H1 (cell line): ENCODE results near the gene MOB3B. TPM values are rescaled to one million over a fixed set of nuclear protein-coding genes. Genes with fewer than 3 reads are reported as not detected.

ENCODE experiments used
- CTCF ChIA-PET: fragments of 300-600 bp; sonication (Branson Sonifier 250); formaldehyde crosslinking; loops from one replicate; lab custom pipeline; 2021; ENCODE audit not compliant: partially characterized antibody; lab: Charles Lee
- POLR2A ChIA-PET: fragments of 300-600 bp; sonication (Branson Sonifier 250); formaldehyde crosslinking; loops from one replicate; lab custom pipeline; 2021; ENCODE audit warnings: inconsistent platforms; ENCODE audit not compliant: partially characterized antibody; lab: Charles Lee
- DNase-seq, 2 experiments: peaks; one replicate each; pipeline versions ENCODE4 v3.0.0 to v3.0.0-alpha.2; 2010 to 2022; ENCODE audit warnings: low spot score in 2 of 2, low read depth in 1 of 2, mixed read lengths in 1 of 2
- FAIRE-seq: peaks from 2 replicates; lab custom pipeline; 2011; peaks lifted over from hg19 to GRCh38; lab: Jason Lieb, UNC
- H2AFZ ChIP-seq: 2 replicates; pipeline ENCODE4 v1.8.1; 2012; ENCODE audit warnings: low read length, inconsistent platforms
- H2AK5ac ChIP-seq: 2 replicates; pipeline ENCODE4 v1.6.1; 2013; ENCODE audit warnings: low read depth, low read length
- H2BK120ac ChIP-seq: replicated peaks from 2 replicates; pipeline ENCODE3; 2013; ENCODE audit warnings: low read depth, low read length, inconsistent platforms
- H2BK12ac ChIP-seq: 2 replicates; pipeline ENCODE4 v1.6.1; 2013; ENCODE audit warnings: low read depth, low read length
- H2BK15ac ChIP-seq: 2 replicates; pipeline ENCODE4 v1.6.1; 2013; ENCODE audit warnings: low read length
- H2BK20ac ChIP-seq: 2 replicates; pipeline ENCODE4 v1.6.1; 2013; ENCODE audit warnings: low read length
- H2BK5ac ChIP-seq: 2 replicates; pipeline ENCODE4 v1.6.1; 2013; ENCODE audit warnings: low read depth, low read length
- H3K14ac ChIP-seq: 2 replicates; pipeline ENCODE4 v1.6.1; 2013; ENCODE audit warnings: inconsistent platforms; ENCODE audit not compliant: insufficient read length
- H3K18ac ChIP-seq: 2 replicates; pipeline ENCODE4 v1.6.1; 2013; ENCODE audit warnings: low read length; ENCODE audit errors: extremely low read depth
- H3K23ac ChIP-seq: 2 replicates; pipeline ENCODE4 v1.6.1; 2013; ENCODE audit warnings: inconsistent platforms; ENCODE audit not compliant: insufficient read length
- H3K23me2 ChIP-seq: 2 replicates; pipeline ENCODE4 v1.6.1; 2013; ENCODE audit warnings: low read depth, low read length
- H3K27ac ChIP-seq: 2 replicates; pipeline ENCODE4 v1.6.1; 2011; ENCODE audit warnings: low read depth, low read length, inconsistent platforms
- H3K27me3 ChIP-seq, 4 experiments: replicated peaks in 1 of 4; 1 replicate in 1 of 4; 2 replicates in 3 of 4; pipeline versions ENCODE4 v1.6.1 to v1.8.1; 2011 to 2013; ENCODE audit warnings: low read length in 3 of 4, mild to moderate bottlenecking in 3 of 4, inconsistent platforms in 2 of 4, mixed read lengths in 2 of 4, moderate library complexity in 1 of 4; ENCODE audit not compliant: control insufficient read depth in 3 of 4, insufficient read depth in 3 of 4; ENCODE audit errors: extremely low read depth in 1 of 4
- H3K36me3 ChIP-seq, 4 experiments: 2 replicates each; pipeline versions ENCODE4 v1.6.1 to v1.8.1; 2011 to 2013; ENCODE audit warnings: mild to moderate bottlenecking in 4 of 4, low read length in 3 of 4, moderate library complexity in 2 of 4, control low read depth in 1 of 4, inconsistent platforms in 1 of 4; ENCODE audit not compliant: insufficient read depth in 4 of 4, control insufficient read depth in 2 of 4
- H3K4ac ChIP-seq: replicated peaks from 2 replicates; pipeline ENCODE3; 2013; ENCODE audit warnings: low read length, low read depth, mixed read lengths, inconsistent platforms; ENCODE audit not compliant: insufficient read length
- H3K4me1 ChIP-seq, 4 experiments: replicated peaks in 1 of 4; 1 replicate in 1 of 4; 2 replicates in 3 of 4; pipeline versions ENCODE4 v1.6.1 to v1.8.1; 2011 to 2013; ENCODE audit warnings: low read length in 3 of 4, inconsistent platforms in 2 of 4, mixed read lengths in 1 of 4; ENCODE audit not compliant: insufficient read depth in 4 of 4, control insufficient read depth in 3 of 4
- H3K4me2 ChIP-seq, 2 experiments: 2 replicates each; pipeline versions ENCODE4 v1.6.1 to v1.8.1; 2011 to 2013; ENCODE audit warnings: low read depth in 2 of 2, low read length in 2 of 2, control low read depth in 1 of 2, inconsistent platforms in 1 of 2, mild to moderate bottlenecking in 1 of 2; ENCODE audit not compliant: insufficient read depth in 1 of 2
- H3K4me3 ChIP-seq, 4 experiments: fragments of 200-600, 300-600 bp in 1 of 4; sonication (generic), shearing (Covaris generic), sonication (Bioruptor Twin) in 1 of 4; 2 replicates each; pipeline versions ENCODE4 v1.5.1 to v1.8.1; 2011 to 2016; ENCODE audit warnings: low read length in 4 of 4, low read depth in 3 of 4, control low read depth in 2 of 4, inconsistent platforms in 2 of 4, mild to moderate bottlenecking in 2 of 4, mixed read lengths in 1 of 4, moderate library complexity in 1 of 4; ENCODE audit not compliant: insufficient read depth in 2 of 4; ENCODE audit errors: extremely low read depth in 1 of 4
- H3K56ac ChIP-seq: replicated peaks from 2 replicates; pipeline ENCODE3; 2013; ENCODE audit warnings: low read depth, mild to moderate bottlenecking, mixed read lengths, low read length, inconsistent platforms; ENCODE audit not compliant: insufficient read length
- H3K79me1 ChIP-seq: 2 replicates; pipeline ENCODE4 v1.6.1; 2013; ENCODE audit warnings: low read depth, low read length, control low read depth
- H3K79me2 ChIP-seq, 2 experiments: 2 replicates each; pipeline versions ENCODE4 v1.6.1 to v1.8.1; 2012 to 2013; ENCODE audit warnings: low read length in 2 of 2, mild to moderate bottlenecking in 2 of 2, inconsistent platforms in 1 of 2; ENCODE audit not compliant: insufficient read depth in 2 of 2, control insufficient read depth in 1 of 2
- H3K9ac ChIP-seq, 4 experiments: replicated peaks in 1 of 4; 1 replicate in 1 of 4; 2 replicates in 3 of 4; pipeline versions ENCODE4 v1.6.1 to v1.8.1; 2011 to 2013; ENCODE audit warnings: low read depth in 3 of 4, low read length in 3 of 4, control low read depth in 2 of 4, mild to moderate bottlenecking in 2 of 4, moderate library complexity in 2 of 4, inconsistent platforms in 1 of 4; ENCODE audit errors: extremely low read depth in 1 of 4
- H3K9me3 ChIP-seq, 2 experiments: 2 replicates each; pipeline versions ENCODE4 v1.6.1 to v1.8.1; 2012 to 2013; ENCODE audit warnings: mild to moderate bottlenecking in 2 of 2, moderate library complexity in 2 of 2, control low read depth in 1 of 2, inconsistent platforms in 1 of 2, low read depth in 1 of 2, low read length in 1 of 2, mixed read lengths in 1 of 2; ENCODE audit not compliant: insufficient read depth in 2 of 2
- H4K20me1 ChIP-seq, 2 experiments: replicated peaks in 1 of 2; 2 replicates each; pipeline versions ENCODE3 to v1.8.1; 2011 to 2013; ENCODE audit warnings: inconsistent platforms in 2 of 2, low read length in 2 of 2, mild to moderate bottlenecking in 1 of 2; ENCODE audit not compliant: insufficient read depth in 2 of 2, control insufficient read depth in 1 of 2
- H4K5ac ChIP-seq: 2 replicates; pipeline ENCODE4 v1.6.1; 2013; ENCODE audit warnings: low read length, low read depth, mixed read lengths, inconsistent platforms; ENCODE audit not compliant: insufficient read length
- H4K8ac ChIP-seq: 2 replicates; pipeline ENCODE4 v1.8.0; 2013; ENCODE audit warnings: mild to moderate bottlenecking, moderate library complexity, low read length, inconsistent platforms; ENCODE audit not compliant: insufficient read depth; ENCODE audit errors: extremely low read depth
- H4K91ac ChIP-seq: replicated peaks from 2 replicates; pipeline ENCODE3; 2013; ENCODE audit warnings: low read length, mixed read lengths, inconsistent platforms; ENCODE audit not compliant: insufficient read length
- CREB1 ChIP-seq: IDR thresholded peaks from 2 replicates; pipeline ENCODE4 v1.6.1; 2012; ENCODE audit warnings: inconsistent platforms
- NANOG ChIP-seq: IDR thresholded peaks from 2 replicates; pipeline ENCODE4 v1.6.1; 2011; ENCODE audit warnings: low read length, low read depth, mild to moderate bottlenecking, inconsistent platforms; ENCODE audit not compliant: insufficient read depth, poor library complexity, severe bottlenecking
- RAD21 ChIP-seq, 2 experiments: IDR thresholded peaks in 1 of 2; conservative IDR thresholded peaks in 1 of 2; 2 replicates each; pipeline ENCODE4 v1.6.1; 2011; ENCODE audit warnings: low read depth in 2 of 2, low read length in 2 of 2, improper control_type of control experiment in 1 of 2, inconsistent platforms in 1 of 2, mild to moderate bottlenecking in 1 of 2, moderate library complexity in 1 of 2
- SP2 ChIP-seq: IDR thresholded peaks from 2 replicates; pipeline ENCODE4 v1.6.1; 2012; ENCODE audit warnings: mild to moderate bottlenecking, low read length, inconsistent platforms
- WGBS, 2 experiments: shearing (Covaris generic) in 1 of 2; methylation state at CpG; one replicate each; pipeline versions ENCODE4 v1.1.6 to v1.1.7; 2013 to 2015; ENCODE audit warnings: low lambda C conversion rate in 2 of 2, mixed read lengths in 2 of 2, inconsistent platforms in 1 of 2, low coverage in 1 of 2, missing lambda C conversion rate in 1 of 2; ENCODE audit not compliant: insufficient replicate concordance in 2 of 2, insufficient coverage in 1 of 2, insufficient read length in 1 of 2; ENCODE audit errors: extremely low coverage in 1 of 2, missing lambda C conversion rate in 1 of 2; 5-methylcytosine and 5-hydroxymethylcytosine counted together
- polyA plus RNA-seq, 7 experiments: library from polyadenylated mRNA; depleted of rRNA in 3 of 7; stranded (reverse) in 5 of 7; unstranded in 2 of 7; fragments of >200 nt in 5 of 7; fragments of 200-250 nt in 2 of 7; gene quantifications; 1 replicate in 5 of 7; 2 replicates in 1 of 7; 4 replicates in 1 of 7; pipeline versions ENCODE4 v1.2.1 to v1.2.3, GENCODE V29; 2011 to 2013; ENCODE audit warnings: missing spikeins in 2 of 7, mixed read lengths in 2 of 7
- total RNA-seq: library from RNA; stranded (reverse); fragmentation: NEBNext Ultra II Directional; extraction: Animal tissue kit (Norgen Biotek cat#: 25700); gene quantifications from 2 replicates; pipeline ENCODE4 v1.2.1, GENCODE V29; 2021

Gene MOB3B
- total and polyA plus RNA-seq, 2 of the 8 experiments (the other 6 are each of a cell fraction or from before 2014, with no cell fraction given), result 12.7 to 16.1 TPM

DNA sequence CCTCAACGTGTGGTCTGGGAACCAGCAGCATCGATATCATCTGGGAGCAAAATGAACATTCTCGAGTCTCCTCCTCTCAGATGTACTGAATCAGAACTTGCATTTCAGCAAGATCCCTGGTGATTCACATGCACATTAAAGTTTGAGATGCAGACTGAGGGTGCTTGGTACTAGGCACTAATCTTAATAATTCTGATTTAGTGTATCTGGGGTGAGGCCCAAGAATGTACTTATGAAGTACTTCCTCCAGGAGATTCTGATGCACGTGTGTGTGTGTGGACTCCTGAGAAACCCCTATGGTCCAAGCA lies 176.5 kb downstream of the MOB3B start:
- H3K79me2 ChIP-seq, result no peaks in the 10 kb centered on the region
- no peak overlapping the region for H3K27ac ChIP-seq
- no peaks in the 10 kb centered on the region for H3K9me3 ChIP-seq
- no peak overlapping the region for H3K18ac ChIP-seq
- 0 out of 2 replicates have a peak overlapping the region, but pooled peaks have one; percentile 64 for H2BK20ac ChIP-seq
- no peak overlapping the region for H3K23ac ChIP-seq
- H2AFZ ChIP-seq, result no peak overlapping the region
- peak overlapping the region; percentile 42; the same call in 1 of the 2 replicates for H2AK5ac ChIP-seq
- no peak overlapping the region for H2BK5ac ChIP-seq
- ChIA-PET CTCF (interaction anchor here (1.1 to 2.5 kb wide), 6 partner anchors 11 to 185 kb away, joined by 3 to 7 read pairs (median 4); no protein-coding TSS in a partner anchor), POLR2A (interaction anchor here (1.2 kb wide), 1 partner anchor 118 kb away, joined by 3 read pairs; no protein-coding TSS in a partner anchor)
- 72% methylated on average over 4 of the region's 4 CpGs; no CpG with 5 or more reads in 1 of the 2 experiments for WGBS, 2 experiments
- DNase-seq, result no peak
- no peak overlapping the region for H4K5ac ChIP-seq
- H3K27me3 ChIP-seq, result no peaks in the 10 kb centered on the region
- peaks cover 0 to 2% (median under 1%) of the 10 kb centered on the region in 4 experiments; a peak in 2 of 8 replicates for H3K36me3 ChIP-seq
- H3K56ac ChIP-seq, result no peak overlapping the region
- H2BK15ac ChIP-seq, result no peak overlapping the region
- H3K9ac ChIP-seq, result no peak overlapping the region
- H3K14ac ChIP-seq, result no peak overlapping the region
- no peaks in the 10 kb centered on the region for H3K23me2 ChIP-seq
- no peak for TF ChIP-seq SP2
- TF ChIP-seq CREB1, result no peak
- no peak for TF ChIP-seq NANOG
- no peak for TF ChIP-seq RAD21 (IDR thresholded peaks at IDR 0.05 in 1 of 2, conservative IDR thresholded peaks at IDR 0.05 in 1 of 2; ENCODE audit: low read depth in 2 of 2, low read length in 2 of 2)
- no peaks in the 10 kb centered on the region for H3K79me1 ChIP-seq
- no peak overlapping the region for H3K4ac ChIP-seq
- H4K8ac ChIP-seq, result no peak overlapping the region
- peaks cover 2 to 22% (median 9%) of the 10 kb centered on the region in 4 experiments for H3K4me1 ChIP-seq
- FAIRE-seq, result no peak
- H4K91ac ChIP-seq, result no peak overlapping the region
- H3K4me3 ChIP-seq, result no peak overlapping the region
- no peak overlapping the region for H3K4me2 ChIP-seq
- H4K20me1 ChIP-seq, result no peaks in the 10 kb centered on the region
- no peak overlapping the region for H2BK12ac ChIP-seq
- no peak overlapping the region for H2BK120ac ChIP-seq
